ENCODE results near the gene WDFY4.

WDFY4 gene

GRCh38 chr10:48939790-48940325 lies 255.2 kb downstream of the WDFY4 start, which contains the start of gene LRRC18 (continued):
- TF ChIP-seq ZFP3 (CRISPR knock-in tag; IDR thresholded peaks at IDR 0.05) (no peak), ZNF70 (CRISPR knock-in tag; IDR thresholded peaks at IDR 0.05) (no peak), TCF4 (CRISPR knock-in tag; IDR thresholded peaks at IDR 0.05; ENCODE audit: borderline replicate concordance) (no peak)
- TF ChIP-seq, protein P1, sequence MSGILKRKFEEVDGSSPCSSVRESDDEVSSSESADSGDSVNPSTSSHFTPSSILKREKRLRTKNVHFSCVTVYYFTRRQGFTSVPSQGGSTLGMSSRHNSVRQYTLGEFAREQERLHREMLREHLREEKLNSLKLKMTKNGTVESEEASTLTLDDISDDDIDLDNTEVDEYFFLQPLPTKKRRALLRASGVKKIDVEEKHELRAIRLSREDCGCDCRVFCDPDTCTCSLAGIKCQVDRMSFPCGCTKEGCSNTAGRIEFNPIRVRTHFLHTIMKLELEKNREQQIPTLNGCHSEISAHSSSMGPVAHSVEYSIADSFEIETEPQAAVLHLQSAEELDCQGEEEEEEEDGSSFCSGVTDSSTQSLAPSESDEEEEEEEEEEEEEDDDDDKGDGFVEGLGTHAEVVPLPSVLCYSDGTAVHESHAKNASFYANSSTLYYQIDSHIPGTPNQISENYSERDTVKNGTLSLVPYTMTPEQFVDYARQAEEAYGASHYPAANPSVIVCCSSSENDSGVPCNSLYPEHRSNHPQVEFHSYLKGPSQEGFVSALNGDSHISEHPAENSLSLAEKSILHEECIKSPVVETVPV (CRISPR knock-in tag; IDR thresholded peaks at IDR 0.05), result no peak

- TF ChIP-seq, protein P1 (CRISPR knock-in tag; IDR thresholded peaks at IDR 0.05), result no peak
- TF ChIP-seq ZFP30 (CRISPR knock-in tag; IDR thresholded peaks at IDR 0.05) (no peak), BACH2 (CRISPR knock-in tag; IDR thresholded peaks at IDR 0.05; ENCODE audit: borderline replicate concordance) (no peak), ZNF8 (CRISPR knock-in tag; IDR thresholded peaks at IDR 0.05) (no peak), ZC3H10 (CRISPR knock-in tag; IDR thresholded peaks at IDR 0.05) (no peak), ESRRG (CRISPR knock-in tag; IDR thresholded peaks at IDR 0.05) (no peak), ARNTL (CRISPR knock-in tag; IDR thresholded peaks at IDR 0.05; ENCODE audit: borderline replicate concordance, low read depth) (no peak), ZNF565 (CRISPR knock-in tag; conservative IDR thresholded peaks at IDR 0.05; ENCODE audit: low read depth) (no peak), POU6F1 (CRISPR knock-in tag; IDR thresholded peaks at IDR 0.05; ENCODE audit: borderline replicate concordance, low read depth) (no peak), CSDC2 (CRISPR knock-in tag; IDR thresholded peaks at IDR 0.05) (no peak), OSR1 (CRISPR knock-in tag; IDR thresholded peaks at IDR 0.05) (no peak), TCF4 (CRISPR knock-in tag; IDR thresholded peaks at IDR 0.05; ENCODE audit: borderline replicate concordance) (no peak), GLIS3 (CRISPR knock-in tag; IDR thresholded peaks at IDR 0.05) (no peak), TSHZ2 (CRISPR knock-in tag; IDR thresholded peaks at IDR 0.05) (no peak), RARB (CRISPR knock-in tag; IDR thresholded peaks at IDR 0.05) (no peak), ISL1 (CRISPR knock-in tag; IDR thresholded peaks at IDR 0.05) (no peak), ZNF70 (CRISPR knock-in tag; IDR thresholded peaks at IDR 0.05) (no peak), TOX (CRISPR knock-in tag; IDR thresholded peaks at IDR 0.05; ENCODE audit: borderline replicate concordance) (no peak), ZFP3 (CRISPR knock-in tag; IDR thresholded peaks at IDR 0.05) (no peak)
- TF ChIP-seq, protein P2, sequence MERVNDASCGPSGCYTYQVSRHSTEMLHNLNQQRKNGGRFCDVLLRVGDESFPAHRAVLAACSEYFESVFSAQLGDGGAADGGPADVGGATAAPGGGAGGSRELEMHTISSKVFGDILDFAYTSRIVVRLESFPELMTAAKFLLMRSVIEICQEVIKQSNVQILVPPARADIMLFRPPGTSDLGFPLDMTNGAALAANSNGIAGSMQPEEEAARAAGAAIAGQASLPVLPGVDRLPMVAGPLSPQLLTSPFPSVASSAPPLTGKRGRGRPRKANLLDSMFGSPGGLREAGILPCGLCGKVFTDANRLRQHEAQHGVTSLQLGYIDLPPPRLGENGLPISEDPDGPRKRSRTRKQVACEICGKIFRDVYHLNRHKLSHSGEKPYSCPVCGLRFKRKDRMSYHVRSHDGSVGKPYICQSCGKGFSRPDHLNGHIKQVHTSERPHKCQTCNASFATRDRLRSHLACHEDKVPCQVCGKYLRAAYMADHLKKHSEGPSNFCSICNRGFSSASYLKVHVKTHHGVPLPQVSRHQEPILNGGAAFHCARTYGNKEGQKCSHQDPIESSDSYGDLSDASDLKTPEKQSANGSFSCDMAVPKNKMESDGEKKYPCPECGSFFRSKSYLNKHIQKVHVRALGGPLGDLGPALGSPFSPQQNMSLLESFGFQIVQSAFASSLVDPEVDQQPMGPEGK (CRISPR knock-in tag; IDR thresholded peaks at IDR 0.05; ENCODE audit: borderline replicate concordance), result no peak
- ATAC-seq, result no peak
These were observed 255.7 kb downstream of the WDFY4 start for GRCh38 chr10:48940372-48940771.

DNA sequence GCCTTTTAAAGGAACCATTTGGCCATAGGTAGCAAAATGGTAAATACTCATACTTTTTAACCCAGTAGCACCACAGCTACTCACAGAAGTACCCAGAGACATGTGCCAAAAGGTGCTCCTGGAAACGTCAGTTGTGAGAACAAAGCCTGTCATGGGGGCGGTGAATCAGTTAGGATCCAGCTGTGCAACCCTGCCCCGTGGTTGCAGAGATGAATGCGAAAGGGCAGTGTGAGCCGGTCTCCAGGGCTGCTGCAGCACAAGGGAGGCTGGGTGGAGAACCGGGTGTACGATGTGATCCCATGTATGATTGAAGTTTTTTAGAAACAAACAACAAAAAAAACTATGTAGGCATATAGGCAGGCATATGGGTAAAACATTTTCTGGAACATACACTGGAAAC lies 256.3 kb downstream of the WDFY4 start:
- TF ChIP-seq ESRRG (CRISPR knock-in tag; IDR thresholded peaks at IDR 0.05) (no peak), ZFP30 (CRISPR knock-in tag; IDR thresholded peaks at IDR 0.05) (no peak), SNAI2 (CRISPR knock-in tag; IDR thresholded peaks at IDR 0.05) (no peak)
- TF ChIP-seq, protein P2 (CRISPR knock-in tag; IDR thresholded peaks at IDR 0.05; ENCODE audit: borderline replicate concordance), result no peak
- no peak for ATAC-seq
